Melanocyte of skin (primary cell): ENCODE data around the gene JSRP1. TPM values are rescaled to one million over a fixed set of nuclear protein-coding genes. Genes with fewer than 3 reads are reported as not detected.

ENCODE experiments used
- small RNA-seq, 2 donors: library from RNA; depleted of rRNA; stranded (forward); fragments of <200 nt; gene quantifications; one replicate each; pipeline ENCODE3, GENCODE V24; 2012
- total RNA-seq, 2 donors: library from RNA; depleted of rRNA; stranded (reverse); fragments of >200 nt; gene quantifications; 2 replicates each; pipeline ENCODE4 v1.2.3, GENCODE V29; 2012

The JSRP1 gene, protein sequence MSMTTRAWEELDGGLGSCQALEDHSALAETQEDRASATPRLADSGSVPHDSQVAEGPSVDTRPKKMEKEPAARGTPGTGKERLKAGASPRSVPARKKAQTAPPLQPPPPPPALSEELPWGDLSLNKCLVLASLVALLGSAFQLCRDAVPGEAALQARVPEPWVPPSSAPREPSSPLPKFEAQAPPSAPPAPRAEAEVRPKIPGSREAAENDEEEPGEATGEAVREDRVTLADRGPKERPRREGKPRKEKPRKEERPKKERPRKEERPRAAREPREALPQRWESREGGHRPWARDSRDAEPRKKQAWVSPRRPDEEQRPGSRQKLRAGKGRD
- not detected for total RNA-seq

DNA sequence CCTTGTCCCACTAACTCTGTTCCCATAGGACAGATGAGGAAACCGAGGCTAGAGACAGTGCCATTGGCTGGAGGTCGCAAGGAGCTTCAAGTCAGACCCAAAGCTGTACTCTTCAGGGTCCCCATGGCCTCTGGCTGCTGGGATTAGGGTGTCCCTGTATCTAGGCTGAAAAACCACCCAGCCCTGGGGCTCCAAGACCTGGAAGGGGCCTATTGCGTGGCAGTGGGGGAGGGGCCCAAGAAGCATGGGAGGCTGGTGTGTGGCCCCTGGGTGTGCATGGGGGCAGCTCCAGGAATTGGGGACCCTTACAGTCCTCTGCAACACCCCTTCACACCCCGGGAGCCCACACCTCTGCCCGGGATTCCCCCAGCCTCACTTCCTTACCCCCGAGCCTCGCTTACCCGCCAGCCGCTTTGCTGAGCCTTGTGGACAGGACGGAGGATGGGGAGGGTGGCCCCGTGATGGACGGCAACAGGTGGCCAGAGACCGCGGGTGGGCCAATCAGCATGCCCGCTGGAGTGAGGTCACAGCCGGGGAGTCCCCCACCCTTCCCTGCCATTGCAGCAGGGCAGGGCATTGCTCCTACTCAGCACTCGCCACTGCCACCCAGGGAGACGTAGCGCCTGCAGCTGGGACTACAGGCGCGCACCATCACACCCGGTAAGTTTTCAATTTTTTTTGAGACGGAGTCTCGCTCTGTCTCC is at the start of gene JSRP1:
JSRP1 (minus strand) TSS at position 436 of the 704 bp plus-strand sequence. CDS start 1,103 bp downstream, outside the sequence.

DNA sequence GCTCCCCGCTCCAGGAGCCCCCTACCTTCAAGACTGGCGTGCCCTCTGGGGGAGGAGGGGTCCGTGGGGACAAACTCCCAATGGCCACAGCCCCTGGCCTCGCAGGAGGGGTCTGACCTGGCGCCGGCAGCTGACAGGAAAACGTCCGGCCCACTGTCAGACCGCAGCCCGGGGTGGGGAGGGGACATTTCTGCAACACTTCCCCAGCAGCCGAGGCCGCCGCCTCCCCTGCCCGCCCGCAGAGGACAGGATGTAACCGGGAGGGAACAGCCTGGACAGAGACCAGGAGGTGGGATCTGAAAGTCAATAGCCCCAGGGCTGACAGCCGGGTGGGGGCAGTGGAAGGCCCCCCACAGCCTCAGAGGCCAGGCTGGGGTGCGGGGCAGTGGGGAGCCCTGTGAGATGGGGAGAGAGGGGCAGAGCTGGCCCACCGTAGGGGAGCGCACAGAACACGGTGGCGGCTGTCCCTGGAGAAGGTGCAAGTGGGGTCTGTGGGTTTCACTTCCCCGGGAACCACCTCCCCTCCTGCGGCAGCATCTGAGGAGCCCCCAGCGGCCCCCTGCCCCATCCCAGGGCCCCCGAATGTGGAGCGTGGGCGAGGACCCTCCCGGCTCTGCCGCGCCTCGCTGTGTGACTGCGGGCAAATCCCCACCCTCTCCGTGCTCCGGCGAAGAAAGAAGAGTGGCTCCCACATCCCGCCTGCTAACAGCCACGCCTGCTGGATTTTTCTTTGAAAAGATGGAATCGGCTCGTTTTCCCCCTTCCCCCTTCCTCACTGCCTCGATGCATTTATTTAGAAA is 26.0 kb upstream of the JSRP1 start, which contains the start of gene PEAK3:
PEAK3 (minus strand) TSS at position 114 of the 800 bp plus-strand sequence. CDS start 1,244 bp downstream, outside the sequence.

DNA sequence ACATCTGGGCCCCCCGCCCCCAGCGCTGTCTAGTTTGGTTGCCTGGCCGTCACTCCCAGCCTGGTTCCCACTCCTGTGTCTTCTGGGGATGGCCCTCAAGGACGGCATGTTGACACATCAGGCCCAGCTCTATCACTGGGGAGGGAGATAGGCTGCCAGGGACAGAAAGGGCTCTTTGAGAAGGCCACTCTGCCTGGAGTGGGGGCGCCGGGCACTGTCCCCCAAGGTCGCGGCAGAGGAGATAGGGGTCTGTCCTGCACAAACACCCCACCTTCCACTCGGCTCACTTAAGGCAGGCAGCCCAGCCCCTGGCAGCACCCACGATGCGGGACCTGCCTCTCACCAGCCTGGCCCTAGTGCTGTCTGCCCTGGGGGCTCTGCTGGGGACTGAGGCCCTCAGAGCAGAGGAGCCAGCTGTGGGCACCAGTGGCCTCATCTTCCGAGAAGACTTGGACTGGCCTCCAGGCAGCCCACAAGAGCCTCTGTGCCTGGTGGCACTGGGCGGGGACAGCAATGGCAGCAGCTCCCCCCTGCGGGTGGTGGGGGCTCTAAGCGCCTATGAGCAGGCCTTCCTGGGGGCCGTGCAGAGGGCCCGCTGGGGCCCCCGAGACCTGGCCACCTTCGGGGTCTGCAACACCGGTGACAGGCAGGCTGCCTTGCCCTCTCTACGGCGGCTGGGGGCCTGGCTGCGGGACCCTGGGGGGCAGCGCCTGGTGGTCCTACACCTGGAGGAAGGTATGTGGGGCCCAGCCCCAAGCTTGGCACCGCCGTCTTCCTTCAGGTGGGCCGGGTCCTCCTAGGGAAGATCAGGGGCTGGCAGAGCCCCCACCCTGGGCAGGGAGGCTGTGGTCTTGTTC is 7.0 kb downstream of the JSRP1 start, which contains the start of gene AMH:
AMH (plus strand) TSS at position 314 of the 857 bp plus-strand sequence; CDS start at position 324, 10 bp downstream.

DNA sequence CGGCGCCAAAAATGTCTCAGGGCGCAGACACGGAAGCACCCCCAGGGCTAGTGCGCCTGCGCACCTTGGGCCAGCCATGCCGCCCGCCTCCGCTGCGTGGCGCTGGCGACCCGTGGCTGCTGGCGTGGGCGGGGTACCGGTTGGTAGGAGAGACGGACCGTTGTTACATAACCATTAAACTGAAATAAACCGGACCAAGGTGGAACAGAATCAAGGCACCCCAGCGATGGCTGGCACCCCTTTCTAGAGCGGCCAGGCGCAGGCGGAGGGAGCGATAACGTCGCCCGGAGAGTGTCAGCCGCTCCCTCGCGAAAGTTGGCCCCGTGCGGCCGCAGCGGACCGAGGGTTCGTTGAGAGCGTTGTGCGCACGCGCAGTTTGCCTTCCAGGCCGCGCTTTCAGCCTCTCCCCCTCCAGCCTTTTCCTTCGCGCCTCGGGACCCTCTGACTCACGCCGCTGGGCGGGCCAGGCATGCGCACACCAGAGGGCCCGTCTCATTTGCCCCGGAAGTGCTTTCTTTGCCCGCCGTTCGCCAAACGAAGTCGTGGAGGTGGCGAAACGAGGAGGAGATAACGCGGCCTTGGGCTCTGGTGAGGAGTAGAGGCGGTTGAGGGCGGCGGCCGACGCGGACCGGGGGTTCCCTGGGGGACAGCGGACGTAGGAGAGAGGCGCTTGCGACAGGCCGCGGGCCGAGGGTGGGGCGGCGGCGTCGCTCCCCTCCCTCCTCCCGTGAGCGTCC is 19.7 kb downstream of the JSRP1 start, which contains the start of the genes PLEKHJ1 and SF3A2:
PLEKHJ1 (minus strand) TSS at position 16 of the 737 bp plus-strand sequence. CDS start 81 bp downstream, outside the sequence.
SF3A2 (plus strand) TSS at position 511 of the 737 bp plus-strand sequence. CDS start 6,595 bp downstream, outside the sequence.

Small RNA genes lying within 50 kb of the gene (small RNA-seq; reads per million reads assigned to genes)
- gene MIR1227, result 0 reads per million in 2 donors

Other genes starting within 250 kb of the JSRP1 start
- gene BTBD2, start 240.7 kb downstream of the JSRP1 start, total RNA-seq, result 10 to 100 TPM; 54.0 to 55.9 TPM
- gene MKNK2, start 205.2 kb downstream of the JSRP1 start, total RNA-seq, result 10 to 100 TPM; 40.6 to 42.3 TPM
- gene MOB3A, start 160.1 kb downstream of the JSRP1 start, total RNA-seq, result 10 to 100 TPM; 16.2 to 22.3 TPM
- under 1 TPM in 1 of 2 donors, not detected in 1; 0.69 TPM for gene IZUMO4, start 159.5 kb downstream of the JSRP1 start, total RNA-seq
- 100 to 1,000 TPM; 114 to 163 TPM for gene AP3D1, start 104.9 kb downstream of the JSRP1 start, total RNA-seq
- gene DOT1L, start 92.5 kb downstream of the JSRP1 start, total RNA-seq, result 1 to 10 TPM; 5.2 to 8.0 TPM
- gene PLEKHJ1, start 20.1 kb downstream of the JSRP1 start, total RNA-seq, result 10 to 100 TPM; 29.3 to 46.0 TPM
- 10 to 100 TPM; 19.3 to 42.3 TPM for gene SF3A2, start 19.6 kb downstream of the JSRP1 start, total RNA-seq
- under 1 TPM; 0.33 to 0.34 TPM for gene AMH, start 7.1 kb downstream of the JSRP1 start, total RNA-seq
- not detected for gene PEAK3, start 25.8 kb upstream of the JSRP1 start, total RNA-seq
- under 1 TPM in 1 of 2 donors, not detected in 1; under 0.01 TPM for gene LINGO3, start 51.7 kb upstream of the JSRP1 start, total RNA-seq
- 100 to 1,000 TPM in 1 of 2 donors, 10 to 100 TPM in 1; 69.9 to 128 TPM for gene LSM7, start 72.2 kb upstream of the JSRP1 start, total RNA-seq
- gene SPPL2B, start 72.3 kb upstream of the JSRP1 start, total RNA-seq, result 10 to 100 TPM; 22.0 to 22.4 TPM
- not detected for gene TMPRSS9, start 103.8 kb upstream of the JSRP1 start, total RNA-seq
- 10 to 100 TPM; 26.5 to 45.0 TPM for gene TIMM13, start 171.2 kb upstream of the JSRP1 start, total RNA-seq
- gene LMNB2, start 200.5 kb upstream of the JSRP1 start, total RNA-seq, result 10 to 100 TPM; 18.9 to 75.6 TPM
- 10 to 100 TPM in 1 of 2 donors, 1 to 10 TPM in 1; 8.3 to 11.4 TPM for gene GADD45B, start 219.7 kb upstream of the JSRP1 start, total RNA-seq